HepG2 (cell line): ENCODE measurements around the gene WASF1.

Experiments used
- CREB1 ChIP-seq, 2 experiments: fragments of 450-650 bp in 1 of 2; IDR thresholded peaks; 2 replicates each; pipeline ENCODE4 v1.6.1; 2016 to 2017; ENCODE audit warnings: control low read depth in 1 of 2, mild to moderate bottlenecking in 1 of 2, missing compliant biosample characterization in 1 of 2, missing genetic modification characterization in 1 of 2
- EZH2 ChIP-seq: conservative IDR thresholded peaks from 2 replicates; pipeline ENCODE4 v1.6.1; 2012; ENCODE audit warnings: mild to moderate bottlenecking, low read depth, low read length, moderate library complexity
- NR2F2 ChIP-seq: IDR thresholded peaks from 2 replicates; pipeline ENCODE4 v1.6.1; 2012; ENCODE audit warnings: low read depth, inconsistent platforms, borderline replicate concordance
- TMF1 ChIP-seq: sonication (generic); formaldehyde crosslinking; IDR thresholded peaks from 2 replicates; pipeline ENCODE4 v1.8.1; 2022; ENCODE audit warnings: low read depth, missing genetic modification reagents
- ZNF121 ChIP-seq: sonication (generic); formaldehyde crosslinking; IDR thresholded peaks from 2 replicates; pipeline ENCODE4 v1.5.0; 2020; ENCODE audit warnings: mild to moderate bottlenecking, missing genetic modification reagents
- ZNF138 ChIP-seq: sonication (generic); formaldehyde crosslinking; IDR thresholded peaks from 2 replicates; pipeline ENCODE4 v1.5.0; 2020; ENCODE audit warnings: mild to moderate bottlenecking, low read depth, missing genetic modification reagents
- TF ChIP-seq, protein P1 (sequence below): sonication (generic); formaldehyde crosslinking; IDR thresholded peaks from 2 replicates; pipeline ENCODE4 v1.5.0; 2020; ENCODE audit warnings: mild to moderate bottlenecking, missing genetic modification reagents, moderate library complexity
- TF ChIP-seq, protein P2 (sequence below): sonication (generic); formaldehyde crosslinking; IDR thresholded peaks from 2 replicates; pipeline ENCODE4 v1.8.1; 2022; ENCODE audit warnings: mild to moderate bottlenecking, missing genetic modification reagents

GRCh38 chr6:110181131-110182030 lies 1.9 kb upstream of the WASF1 start:
- TF ChIP-seq, protein P1, sequence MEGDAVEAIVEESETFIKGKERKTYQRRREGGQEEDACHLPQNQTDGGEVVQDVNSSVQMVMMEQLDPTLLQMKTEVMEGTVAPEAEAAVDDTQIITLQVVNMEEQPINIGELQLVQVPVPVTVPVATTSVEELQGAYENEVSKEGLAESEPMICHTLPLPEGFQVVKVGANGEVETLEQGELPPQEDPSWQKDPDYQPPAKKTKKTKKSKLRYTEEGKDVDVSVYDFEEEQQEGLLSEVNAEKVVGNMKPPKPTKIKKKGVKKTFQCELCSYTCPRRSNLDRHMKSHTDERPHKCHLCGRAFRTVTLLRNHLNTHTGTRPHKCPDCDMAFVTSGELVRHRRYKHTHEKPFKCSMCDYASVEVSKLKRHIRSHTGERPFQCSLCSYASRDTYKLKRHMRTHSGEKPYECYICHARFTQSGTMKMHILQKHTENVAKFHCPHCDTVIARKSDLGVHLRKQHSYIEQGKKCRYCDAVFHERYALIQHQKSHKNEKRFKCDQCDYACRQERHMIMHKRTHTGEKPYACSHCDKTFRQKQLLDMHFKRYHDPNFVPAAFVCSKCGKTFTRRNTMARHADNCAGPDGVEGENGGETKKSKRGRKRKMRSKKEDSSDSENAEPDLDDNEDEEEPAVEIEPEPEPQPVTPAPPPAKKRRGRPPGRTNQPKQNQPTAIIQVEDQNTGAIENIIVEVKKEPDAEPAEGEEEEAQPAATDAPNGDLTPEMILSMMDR (CRISPR knock-in tag): no peak
- TF ChIP-seq NR2F2 (no peak), CREB1 (IDR thresholded peaks at IDR 0.05) (no peak), CREB1 (CRISPR knock-in tag; IDR thresholded peaks at IDR 0.05) (no peak), TMF1 (no peak), EZH2 (no peak), ZNF138 (CRISPR knock-in tag) (no peak), ZNF121 (no peak)
- TF ChIP-seq, protein P2, sequence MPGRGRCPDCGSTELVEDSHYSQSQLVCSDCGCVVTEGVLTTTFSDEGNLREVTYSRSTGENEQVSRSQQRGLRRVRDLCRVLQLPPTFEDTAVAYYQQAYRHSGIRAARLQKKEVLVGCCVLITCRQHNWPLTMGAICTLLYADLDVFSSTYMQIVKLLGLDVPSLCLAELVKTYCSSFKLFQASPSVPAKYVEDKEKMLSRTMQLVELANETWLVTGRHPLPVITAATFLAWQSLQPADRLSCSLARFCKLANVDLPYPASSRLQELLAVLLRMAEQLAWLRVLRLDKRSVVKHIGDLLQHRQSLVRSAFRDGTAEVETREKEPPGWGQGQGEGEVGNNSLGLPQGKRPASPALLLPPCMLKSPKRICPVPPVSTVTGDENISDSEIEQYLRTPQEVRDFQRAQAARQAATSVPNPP (CRISPR knock-in tag): no peak
